ENCODE data around the gene TAS2R7. TPM values are rescaled to one million over a fixed set of nuclear protein-coding genes. Genes with fewer than 3 reads are reported as not detected.

TAS2R7 gene
- total RNA-seq, 1 experiment from 2014 or later: not detected

DNA sequence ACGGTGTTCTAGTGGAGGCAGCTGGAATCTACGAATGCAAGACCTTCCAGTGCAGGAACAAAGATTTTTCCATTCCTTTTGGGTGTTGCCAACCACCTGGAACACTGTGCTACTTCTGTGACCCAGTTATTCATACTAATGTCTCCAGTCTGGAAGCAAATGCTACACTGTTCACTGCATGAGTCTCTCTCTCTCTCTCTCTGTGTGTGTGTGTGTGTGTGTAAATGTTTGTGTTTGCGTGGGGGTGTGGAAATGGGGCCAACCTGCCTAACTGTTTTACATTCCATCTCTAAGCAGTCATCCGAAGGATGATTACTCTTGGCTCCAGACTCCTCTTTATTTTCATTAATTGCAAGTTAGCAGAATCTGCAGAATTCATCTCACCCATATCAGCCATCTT lies 49.4 kb downstream of the TAS2R7 start:
- in situ Hi-C loops (cut with HindIII; ENCODE audit: low sequenced_read_pairs): no loop called here
- no peak for DNase-seq (ENCODE audit: low spot score)

Other genes with a start within 250 kb of the TAS2R7 start
- gene MAGOHB, start 189.0 kb downstream of the TAS2R7 start, total RNA-seq (2014; rRNA removed; shearing (Covaris generic)): 28.7 and 31.3 TPM in 2 replicates
- not detected in 2 replicates for gene STYK1, start 128.6 kb downstream of the TAS2R7 start, total RNA-seq (2014; rRNA removed; shearing (Covaris generic))
- 138 and 218 TPM in 2 replicates for gene YBX3, start 79.3 kb downstream of the TAS2R7 start, total RNA-seq (2014; rRNA removed; shearing (Covaris generic))
- 1.6 TPM in 1 of 2 replicates, not detected in the other for gene TAS2R8, start 4.7 kb upstream of the TAS2R7 start, total RNA-seq (2014; rRNA removed; shearing (Covaris generic))
- gene TAS2R9, start 7.5 kb upstream of the TAS2R7 start, total RNA-seq (2014; rRNA removed; shearing (Covaris generic)): not detected in 2 replicates
- 0.37 TPM in 1 of 2 replicates, not detected in the other for gene TAS2R10, start 23.7 kb upstream of the TAS2R7 start, total RNA-seq (2014; rRNA removed; shearing (Covaris generic))
- 9.2 TPM in 1 of 2 replicates, not detected in the other for gene PRR4, start 46.8 kb upstream of the TAS2R7 start, total RNA-seq (2014; rRNA removed; shearing (Covaris generic))
- 1.8 and 4.1 TPM in 2 replicates for gene PRH1, start 81.6 kb upstream of the TAS2R7 start, total RNA-seq (2014; rRNA removed; shearing (Covaris generic))
- not detected in 2 replicates for gene TAS2R13, start 106.9 kb upstream of the TAS2R7 start, total RNA-seq (2014; rRNA removed; shearing (Covaris generic))
- not detected in 2 replicates for gene PRH2, start 126.6 kb upstream of the TAS2R7 start, total RNA-seq (2014; rRNA removed; shearing (Covaris generic))
- gene TAS2R14, start 136.6 kb upstream of the TAS2R7 start, total RNA-seq (2014; rRNA removed; shearing (Covaris generic)): 0.12 and 3.0 TPM in 2 replicates
- not detected in 2 replicates for gene TAS2R50, start 184.3 kb upstream of the TAS2R7 start, total RNA-seq (2014; rRNA removed; shearing (Covaris generic))
- 0.12 and 0.61 TPM in 2 replicates for gene TAS2R20, start 195.7 kb upstream of the TAS2R7 start, total RNA-seq (2014; rRNA removed; shearing (Covaris generic))
- gene TAS2R19, start 220.0 kb upstream of the TAS2R7 start, total RNA-seq (2014; rRNA removed; shearing (Covaris generic)): not detected in 2 replicates
- gene TAS2R31, start 228.8 kb upstream of the TAS2R7 start, total RNA-seq (2014; rRNA removed; shearing (Covaris generic)): 0.14 and 0.43 TPM in 2 replicates

Measured in G401 (cell line).